H1 (cell line): ENCODE results near the gene TMEM145. TPM values are rescaled to one million over a fixed set of nuclear protein-coding genes. Genes with fewer than 3 reads are reported as not detected.

ENCODE experiments used
- CTCF ChIA-PET: fragments of 300-600 bp; sonication (Branson Sonifier 250); formaldehyde crosslinking; loops from one replicate; lab custom pipeline; 2021; ENCODE audit not compliant: partially characterized antibody; lab: Charles Lee
- POLR2A ChIA-PET: fragments of 300-600 bp; sonication (Branson Sonifier 250); formaldehyde crosslinking; loops from one replicate; lab custom pipeline; 2021; ENCODE audit warnings: inconsistent platforms; ENCODE audit not compliant: partially characterized antibody; lab: Charles Lee
- DNase-seq, 2 experiments: peaks; one replicate each; pipeline versions ENCODE4 v3.0.0 to v3.0.0-alpha.2; 2010 to 2022; ENCODE audit warnings: low spot score in 2 of 2, low read depth in 1 of 2, mixed read lengths in 1 of 2
- FAIRE-seq: peaks from 2 replicates; lab custom pipeline; 2011; peaks lifted over from hg19 to GRCh38; lab: Jason Lieb, UNC
- H2AFZ ChIP-seq: 2 replicates; pipeline ENCODE4 v1.8.1; 2012; ENCODE audit warnings: low read length, inconsistent platforms
- H2AK5ac ChIP-seq: 2 replicates; pipeline ENCODE4 v1.6.1; 2013; ENCODE audit warnings: low read depth, low read length
- H2BK120ac ChIP-seq: replicated peaks from 2 replicates; pipeline ENCODE3; 2013; ENCODE audit warnings: low read depth, low read length, inconsistent platforms
- H2BK12ac ChIP-seq: 2 replicates; pipeline ENCODE4 v1.6.1; 2013; ENCODE audit warnings: low read depth, low read length
- H2BK15ac ChIP-seq: 2 replicates; pipeline ENCODE4 v1.6.1; 2013; ENCODE audit warnings: low read length
- H2BK20ac ChIP-seq: 2 replicates; pipeline ENCODE4 v1.6.1; 2013; ENCODE audit warnings: low read length
- H2BK5ac ChIP-seq: 2 replicates; pipeline ENCODE4 v1.6.1; 2013; ENCODE audit warnings: low read depth, low read length
- H3K14ac ChIP-seq: 2 replicates; pipeline ENCODE4 v1.6.1; 2013; ENCODE audit warnings: inconsistent platforms; ENCODE audit not compliant: insufficient read length
- H3K18ac ChIP-seq: 2 replicates; pipeline ENCODE4 v1.6.1; 2013; ENCODE audit warnings: low read length; ENCODE audit errors: extremely low read depth
- H3K23ac ChIP-seq: 2 replicates; pipeline ENCODE4 v1.6.1; 2013; ENCODE audit warnings: inconsistent platforms; ENCODE audit not compliant: insufficient read length
- H3K23me2 ChIP-seq: 2 replicates; pipeline ENCODE4 v1.6.1; 2013; ENCODE audit warnings: low read depth, low read length
- H3K27ac ChIP-seq: 2 replicates; pipeline ENCODE4 v1.6.1; 2011; ENCODE audit warnings: low read depth, low read length, inconsistent platforms
- H3K27me3 ChIP-seq, 4 experiments: replicated peaks in 1 of 4; 1 replicate in 1 of 4; 2 replicates in 3 of 4; pipeline versions ENCODE4 v1.6.1 to v1.8.1; 2011 to 2013; ENCODE audit warnings: low read length in 3 of 4, mild to moderate bottlenecking in 3 of 4, inconsistent platforms in 2 of 4, mixed read lengths in 2 of 4, moderate library complexity in 1 of 4; ENCODE audit not compliant: control insufficient read depth in 3 of 4, insufficient read depth in 3 of 4; ENCODE audit errors: extremely low read depth in 1 of 4
- H3K36me3 ChIP-seq, 4 experiments: 2 replicates each; pipeline versions ENCODE4 v1.6.1 to v1.8.1; 2011 to 2013; ENCODE audit warnings: mild to moderate bottlenecking in 4 of 4, low read length in 3 of 4, moderate library complexity in 2 of 4, control low read depth in 1 of 4, inconsistent platforms in 1 of 4; ENCODE audit not compliant: insufficient read depth in 4 of 4, control insufficient read depth in 2 of 4
- H3K4ac ChIP-seq: replicated peaks from 2 replicates; pipeline ENCODE3; 2013; ENCODE audit warnings: low read length, low read depth, mixed read lengths, inconsistent platforms; ENCODE audit not compliant: insufficient read length
- H3K4me1 ChIP-seq, 4 experiments: replicated peaks in 1 of 4; 1 replicate in 1 of 4; 2 replicates in 3 of 4; pipeline versions ENCODE4 v1.6.1 to v1.8.1; 2011 to 2013; ENCODE audit warnings: low read length in 3 of 4, inconsistent platforms in 2 of 4, mixed read lengths in 1 of 4; ENCODE audit not compliant: insufficient read depth in 4 of 4, control insufficient read depth in 3 of 4
- H3K4me2 ChIP-seq, 2 experiments: 2 replicates each; pipeline versions ENCODE4 v1.6.1 to v1.8.1; 2011 to 2013; ENCODE audit warnings: low read depth in 2 of 2, low read length in 2 of 2, control low read depth in 1 of 2, inconsistent platforms in 1 of 2, mild to moderate bottlenecking in 1 of 2; ENCODE audit not compliant: insufficient read depth in 1 of 2
- H3K4me3 ChIP-seq, 4 experiments: fragments of 200-600, 300-600 bp in 1 of 4; sonication (generic), shearing (Covaris generic), sonication (Bioruptor Twin) in 1 of 4; 2 replicates each; pipeline versions ENCODE4 v1.5.1 to v1.8.1; 2011 to 2016; ENCODE audit warnings: low read length in 4 of 4, low read depth in 3 of 4, control low read depth in 2 of 4, inconsistent platforms in 2 of 4, mild to moderate bottlenecking in 2 of 4, mixed read lengths in 1 of 4, moderate library complexity in 1 of 4; ENCODE audit not compliant: insufficient read depth in 2 of 4; ENCODE audit errors: extremely low read depth in 1 of 4
- H3K56ac ChIP-seq: replicated peaks from 2 replicates; pipeline ENCODE3; 2013; ENCODE audit warnings: low read depth, mild to moderate bottlenecking, mixed read lengths, low read length, inconsistent platforms; ENCODE audit not compliant: insufficient read length
- H3K79me1 ChIP-seq: 2 replicates; pipeline ENCODE4 v1.6.1; 2013; ENCODE audit warnings: low read depth, low read length, control low read depth
- H3K79me2 ChIP-seq, 2 experiments: 2 replicates each; pipeline versions ENCODE4 v1.6.1 to v1.8.1; 2012 to 2013; ENCODE audit warnings: low read length in 2 of 2, mild to moderate bottlenecking in 2 of 2, inconsistent platforms in 1 of 2; ENCODE audit not compliant: insufficient read depth in 2 of 2, control insufficient read depth in 1 of 2
- H3K9ac ChIP-seq, 4 experiments: replicated peaks in 1 of 4; 1 replicate in 1 of 4; 2 replicates in 3 of 4; pipeline versions ENCODE4 v1.6.1 to v1.8.1; 2011 to 2013; ENCODE audit warnings: low read depth in 3 of 4, low read length in 3 of 4, control low read depth in 2 of 4, mild to moderate bottlenecking in 2 of 4, moderate library complexity in 2 of 4, inconsistent platforms in 1 of 4; ENCODE audit errors: extremely low read depth in 1 of 4
- H3K9me3 ChIP-seq, 2 experiments: 2 replicates each; pipeline versions ENCODE4 v1.6.1 to v1.8.1; 2012 to 2013; ENCODE audit warnings: mild to moderate bottlenecking in 2 of 2, moderate library complexity in 2 of 2, control low read depth in 1 of 2, inconsistent platforms in 1 of 2, low read depth in 1 of 2, low read length in 1 of 2, mixed read lengths in 1 of 2; ENCODE audit not compliant: insufficient read depth in 2 of 2
- H4K20me1 ChIP-seq, 2 experiments: replicated peaks in 1 of 2; 2 replicates each; pipeline versions ENCODE3 to v1.8.1; 2011 to 2013; ENCODE audit warnings: inconsistent platforms in 2 of 2, low read length in 2 of 2, mild to moderate bottlenecking in 1 of 2; ENCODE audit not compliant: insufficient read depth in 2 of 2, control insufficient read depth in 1 of 2
- H4K5ac ChIP-seq: 2 replicates; pipeline ENCODE4 v1.6.1; 2013; ENCODE audit warnings: low read length, low read depth, mixed read lengths, inconsistent platforms; ENCODE audit not compliant: insufficient read length
- H4K8ac ChIP-seq: 2 replicates; pipeline ENCODE4 v1.8.0; 2013; ENCODE audit warnings: mild to moderate bottlenecking, moderate library complexity, low read length, inconsistent platforms; ENCODE audit not compliant: insufficient read depth; ENCODE audit errors: extremely low read depth
- H4K91ac ChIP-seq: replicated peaks from 2 replicates; pipeline ENCODE3; 2013; ENCODE audit warnings: low read length, mixed read lengths, inconsistent platforms; ENCODE audit not compliant: insufficient read length
- ASH2L ChIP-seq: fragments of 200-600, 300-600 bp; sonication (generic); IDR thresholded peaks from one replicate; pipeline ENCODE4 v1.7.1; 2017; ENCODE audit warnings: low read length
- BCL11A ChIP-seq, 2 experiments: IDR thresholded peaks; one replicate each; pipeline ENCODE4 v1.6.1; 2011; ENCODE audit warnings: low read depth in 2 of 2, low read length in 2 of 2, mild to moderate bottlenecking in 2 of 2
- BRCA1 ChIP-seq: IDR thresholded peaks from 2 replicates; pipeline ENCODE4 v1.6.1; 2012; ENCODE audit warnings: low read depth, low read length, improper control_type of control experiment
- GTF2F1 ChIP-seq: IDR thresholded peaks from 2 replicates; pipeline ENCODE4 v1.6.1; 2012; ENCODE audit warnings: low read depth, low read length, improper control_type of control experiment, borderline replicate concordance
- HDAC2 ChIP-seq, 2 experiments: fragments of 300-600 bp in 1 of 2; sonication (generic) in 1 of 2; IDR thresholded peaks; 2 replicates each; pipeline ENCODE4 v1.6.1; 2011 to 2012; ENCODE audit warnings: low read depth in 2 of 2, low read length in 2 of 2, mild to moderate bottlenecking in 2 of 2, moderate library complexity in 2 of 2, borderline replicate concordance in 1 of 2, inconsistent platforms in 1 of 2
- KDM5A ChIP-seq: fragments of 200-600 bp; IDR thresholded peaks from 2 replicates; pipeline ENCODE4 v1.7.1; 2012; ENCODE audit warnings: mild to moderate bottlenecking, low read length, inconsistent platforms, mixed read lengths
- POU5F1 ChIP-seq: IDR thresholded peaks from 2 replicates; pipeline ENCODE4 v1.6.1; 2011; ENCODE audit warnings: low read depth, mild to moderate bottlenecking, low read length, moderate library complexity
- SIRT6 ChIP-seq: IDR thresholded peaks from one replicate; pipeline ENCODE4 v1.7.1; 2012; ENCODE audit warnings: low read length, inconsistent platforms
- SIX5 ChIP-seq: IDR thresholded peaks from 2 replicates; pipeline ENCODE4 v1.6.1; 2011; ENCODE audit warnings: mild to moderate bottlenecking, low read depth, low read length
- SP2 ChIP-seq: IDR thresholded peaks from 2 replicates; pipeline ENCODE4 v1.6.1; 2012; ENCODE audit warnings: mild to moderate bottlenecking, low read length, inconsistent platforms
- TAF1 ChIP-seq: IDR thresholded peaks from 2 replicates; pipeline ENCODE4 v1.6.1; 2011; ENCODE audit warnings: mild to moderate bottlenecking, low read depth, low read length
- WGBS, 2 experiments: shearing (Covaris generic) in 1 of 2; methylation state at CpG; one replicate each; pipeline versions ENCODE4 v1.1.6 to v1.1.7; 2013 to 2015; ENCODE audit warnings: low lambda C conversion rate in 2 of 2, mixed read lengths in 2 of 2, inconsistent platforms in 1 of 2, low coverage in 1 of 2, missing lambda C conversion rate in 1 of 2; ENCODE audit not compliant: insufficient replicate concordance in 2 of 2, insufficient coverage in 1 of 2, insufficient read length in 1 of 2; ENCODE audit errors: extremely low coverage in 1 of 2, missing lambda C conversion rate in 1 of 2; 5-methylcytosine and 5-hydroxymethylcytosine counted together
- polyA plus RNA-seq, 7 experiments: library from polyadenylated mRNA; depleted of rRNA in 3 of 7; stranded (reverse) in 5 of 7; unstranded in 2 of 7; fragments of >200 nt in 5 of 7; fragments of 200-250 nt in 2 of 7; gene quantifications; 1 replicate in 5 of 7; 2 replicates in 1 of 7; 4 replicates in 1 of 7; pipeline versions ENCODE4 v1.2.1 to v1.2.3, GENCODE V29; 2011 to 2013; ENCODE audit warnings: missing spikeins in 2 of 7, mixed read lengths in 2 of 7
- total RNA-seq: library from RNA; stranded (reverse); fragmentation: NEBNext Ultra II Directional; extraction: Animal tissue kit (Norgen Biotek cat#: 25700); gene quantifications from 2 replicates; pipeline ENCODE4 v1.2.1, GENCODE V29; 2021
- TF ChIP-seq, protein P1 (sequence below): IDR thresholded peaks from 2 replicates; pipeline ENCODE4 v1.6.1; 2012; ENCODE audit warnings: inconsistent platforms

TMEM145 gene
- total and polyA plus RNA-seq, 2 of the 8 experiments (the other 6 are each of a cell fraction or from before 2014, with no cell fraction given): 2.3 to 4.7 TPM

DNA sequence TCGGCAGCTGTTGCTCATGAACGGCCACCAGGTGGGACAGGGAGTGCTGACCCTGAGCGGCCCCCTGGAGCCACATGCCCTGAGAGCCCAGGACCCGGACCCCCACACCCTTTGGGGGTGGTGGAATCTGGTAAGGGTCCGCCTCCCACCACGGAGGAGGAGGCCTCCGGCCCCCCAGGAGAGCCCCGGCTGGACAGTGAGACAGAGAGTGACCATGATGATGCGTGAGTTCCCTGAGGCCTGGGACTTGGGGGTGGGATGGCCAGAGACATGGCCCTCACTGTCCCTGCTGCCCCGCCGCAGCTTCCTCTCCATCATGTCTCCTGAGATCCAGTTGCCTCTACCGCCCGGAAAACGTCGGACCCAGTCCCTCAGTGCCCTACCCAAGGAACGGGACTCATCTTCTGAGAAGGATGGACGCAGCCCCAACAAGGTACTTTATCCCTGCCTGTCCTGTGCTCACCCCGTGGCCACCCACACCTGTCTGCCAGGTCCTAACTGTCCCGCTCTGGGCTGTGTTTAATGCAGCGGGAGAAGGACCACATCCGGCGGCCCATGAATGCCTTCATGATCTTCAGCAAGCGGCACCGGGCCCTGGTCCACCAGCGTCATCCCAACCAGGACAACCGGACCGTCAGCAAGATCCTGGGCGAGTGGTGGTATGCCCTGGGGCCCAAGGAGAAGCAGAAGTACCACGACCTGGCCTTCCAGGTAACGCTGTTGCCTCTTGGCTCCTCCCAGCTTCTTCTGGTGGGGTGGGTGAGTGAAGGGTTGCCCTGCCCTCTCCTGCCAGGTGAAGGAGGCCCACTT is 25.9 kb upstream of the TMEM145 start:
- Histone ChIP-seq H4K91ac (no peak overlapping the region), H2AK5ac (no peak overlapping the region), H3K9me3 (no peaks in the 10 kb centered on the region), H3K4me3 (no peak overlapping the region), H3K9ac (no peak overlapping the region), H2BK5ac (no peak overlapping the region; the same call in 1 of the 2 replicates), H4K8ac (no peak overlapping the region), H3K4ac (no peak overlapping the region), H3K23me2 (peaks cover 18% of the 10 kb centered on the region), H3K27me3 (no peaks in the 10 kb centered on the region), H3K56ac (no peak overlapping the region), H3K36me3 (peaks cover 13 to 43% (median 38%) of the 10 kb centered on the region in 4 experiments; a peak in 7 of 8 replicates), H3K18ac (no peak overlapping the region), H3K27ac (no peak overlapping the region), H2BK120ac (no peak overlapping the region), H3K4me2 (no peak overlapping the region), H4K5ac (no peak overlapping the region), H3K79me1 (peaks cover 27% of the 10 kb centered on the region), H3K14ac (no peak overlapping the region), H3K23ac (no peak overlapping the region), H3K79me2 (peaks cover 0 to 22% of the 10 kb centered on the region in 2 experiments; a peak in 2 of 4 replicates), H4K20me1 (peaks cover 3 to 20% of the 10 kb centered on the region in 2 experiments), H2BK20ac (no peak overlapping the region), H2BK12ac (no peak overlapping the region), H3K4me1 (peaks cover 4 to 24% (median 18%) of the 10 kb centered on the region in 4 experiments), H2BK15ac (no peak overlapping the region), H2AFZ (no peak overlapping the region)
- CTCF ChIA-PET: interaction anchor here (6.6 to 10.6 kb wide), 2 partner anchors 9 to 40 kb away, joined by 41 to 155 read pairs; partner anchors contain the start of gene GSK3A
- TF ChIP-seq, protein P1, sequence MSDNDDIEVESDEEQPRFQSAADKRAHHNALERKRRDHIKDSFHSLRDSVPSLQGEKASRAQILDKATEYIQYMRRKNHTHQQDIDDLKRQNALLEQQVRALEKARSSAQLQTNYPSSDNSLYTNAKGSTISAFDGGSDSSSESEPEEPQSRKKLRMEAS: no peak
- TF ChIP-seq BRCA1: no peak
- TF ChIP-seq SIX5: no peak
- TF ChIP-seq SIRT6: no peak
- no peak for TF ChIP-seq TAF1
- no peak for TF ChIP-seq HDAC2 (IDR thresholded peaks at IDR 0.05; ENCODE audit: borderline replicate concordance in 1 of 2, low read depth in 2 of 2, low read length in 2 of 2)
- TF ChIP-seq GTF2F1: no peak
- no peak for TF ChIP-seq ASH2L
- no peak for TF ChIP-seq KDM5A
- no peak for TF ChIP-seq SP2
- TF ChIP-seq POU5F1: no peak
- no peak for TF ChIP-seq BCL11A (IDR thresholded peaks at IDR 0.05; ENCODE audit: low read depth in 2 of 2, low read length in 2 of 2)
- WGBS, 2 experiments: 91% methylated on average over 30 of the region's 30 CpGs; no CpG with 5 or more reads in 1 of the 2 experiments
- FAIRE-seq (no peak), DNase-seq (no peak)
- POLR2A ChIA-PET: interaction anchor here (1.1 to 4.3 kb wide), 3 partner anchors 8 to 13 kb away, joined by 3 to 20 read pairs (median 18); no protein-coding TSS in a partner anchor
